Measurements from ENCODE around the gene BUB1B.

- TF ChIP-seq, protein P1, sequence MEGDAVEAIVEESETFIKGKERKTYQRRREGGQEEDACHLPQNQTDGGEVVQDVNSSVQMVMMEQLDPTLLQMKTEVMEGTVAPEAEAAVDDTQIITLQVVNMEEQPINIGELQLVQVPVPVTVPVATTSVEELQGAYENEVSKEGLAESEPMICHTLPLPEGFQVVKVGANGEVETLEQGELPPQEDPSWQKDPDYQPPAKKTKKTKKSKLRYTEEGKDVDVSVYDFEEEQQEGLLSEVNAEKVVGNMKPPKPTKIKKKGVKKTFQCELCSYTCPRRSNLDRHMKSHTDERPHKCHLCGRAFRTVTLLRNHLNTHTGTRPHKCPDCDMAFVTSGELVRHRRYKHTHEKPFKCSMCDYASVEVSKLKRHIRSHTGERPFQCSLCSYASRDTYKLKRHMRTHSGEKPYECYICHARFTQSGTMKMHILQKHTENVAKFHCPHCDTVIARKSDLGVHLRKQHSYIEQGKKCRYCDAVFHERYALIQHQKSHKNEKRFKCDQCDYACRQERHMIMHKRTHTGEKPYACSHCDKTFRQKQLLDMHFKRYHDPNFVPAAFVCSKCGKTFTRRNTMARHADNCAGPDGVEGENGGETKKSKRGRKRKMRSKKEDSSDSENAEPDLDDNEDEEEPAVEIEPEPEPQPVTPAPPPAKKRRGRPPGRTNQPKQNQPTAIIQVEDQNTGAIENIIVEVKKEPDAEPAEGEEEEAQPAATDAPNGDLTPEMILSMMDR (IDR thresholded peaks at IDR 0.05), result no peak
- no peak for TF ChIP-seq POLR2AphosphoS5 (IDR thresholded peaks at IDR 0.05)
- no peak for TF ChIP-seq EP300 (IDR thresholded peaks at IDR 0.05)
- TF ChIP-seq POLR2A (IDR thresholded peaks at IDR 0.05), result no peak
Measured at GRCh38 chr15:40259021-40259420, 98.2 kb downstream of the BUB1B start.

All from sigmoid colon (tissue), 4 donors.